Renal pelvis (tissue), 3 donors: Measurements from ENCODE around the gene KRTAP19-2. TPM values are rescaled to one million over a fixed set of nuclear protein-coding genes. Genes with fewer than 3 reads are reported as not detected.

Source experiments
- polyA plus RNA-seq, 3 donors: library from polyadenylated mRNA; unstranded; fragments of 120-200 nt; gene quantifications; one replicate each; pipeline ENCODE4 v1.2.1, GENCODE V29; 2013; ENCODE audit not compliant: insufficient read length in 3 of 3

Gene KRTAP19-2
- polyA plus RNA-seq, 3 donors = not detected

Other genes with a start within 250 kb of the KRTAP19-2 start
- gene KRTAP24-1, start 204.5 kb downstream of the KRTAP19-2 start, polyA plus RNA-seq = not detected
- not detected for gene KRTAP25-1, start 197.9 kb downstream of the KRTAP19-2 start, polyA plus RNA-seq
- gene KRTAP26-1, start 167.1 kb downstream of the KRTAP19-2 start, polyA plus RNA-seq = not detected
- gene KRTAP27-1, start 149.7 kb downstream of the KRTAP19-2 start, polyA plus RNA-seq = not detected
- gene KRTAP23-1, start 138.8 kb downstream of the KRTAP19-2 start, polyA plus RNA-seq = not detected
- gene KRTAP13-2, start 115.2 kb downstream of the KRTAP19-2 start, polyA plus RNA-seq = not detected
- gene KRTAP13-1, start 91.4 kb downstream of the KRTAP19-2 start, polyA plus RNA-seq = not detected
- gene KRTAP13-3, start 61.5 kb downstream of the KRTAP19-2 start, polyA plus RNA-seq = not detected
- not detected for gene KRTAP13-4, start 57.2 kb downstream of the KRTAP19-2 start, polyA plus RNA-seq
- gene KRTAP15-1, start 47.2 kb downstream of the KRTAP19-2 start, polyA plus RNA-seq = not detected
- not detected for gene KRTAP19-1, start 7.1 kb downstream of the KRTAP19-2 start, polyA plus RNA-seq
- gene KRTAP19-3, start 4.6 kb upstream of the KRTAP19-2 start, polyA plus RNA-seq = not detected
- not detected for gene KRTAP19-4, start 9.7 kb upstream of the KRTAP19-2 start, polyA plus RNA-seq
- not detected for gene KRTAP19-5, start 14.7 kb upstream of the KRTAP19-2 start, polyA plus RNA-seq
- gene KRTAP19-6, start 54.4 kb upstream of the KRTAP19-2 start, polyA plus RNA-seq = not detected
- not detected for gene KRTAP19-7, start 73.9 kb upstream of the KRTAP19-2 start, polyA plus RNA-seq
- not detected for gene KRTAP22-2, start 103.0 kb upstream of the KRTAP19-2 start, polyA plus RNA-seq
- gene KRTAP6-3, start 105.0 kb upstream of the KRTAP19-2 start, polyA plus RNA-seq = not detected
- not detected for gene KRTAP6-2, start 111.5 kb upstream of the KRTAP19-2 start, polyA plus RNA-seq
- gene KRTAP22-1, start 113.7 kb upstream of the KRTAP19-2 start, polyA plus RNA-seq = not detected
- gene KRTAP6-1, start 126.5 kb upstream of the KRTAP19-2 start, polyA plus RNA-seq = not detected
- gene KRTAP20-1, start 129.0 kb upstream of the KRTAP19-2 start, polyA plus RNA-seq = not detected
- not detected for gene KRTAP20-4, start 133.2 kb upstream of the KRTAP19-2 start, polyA plus RNA-seq
- gene KRTAP20-2, start 147.8 kb upstream of the KRTAP19-2 start, polyA plus RNA-seq = not detected
- not detected for gene KRTAP20-3, start 155.4 kb upstream of the KRTAP19-2 start, polyA plus RNA-seq
- gene KRTAP21-3, start 231.3 kb upstream of the KRTAP19-2 start, polyA plus RNA-seq = not detected